ENCODE results near the gene TMEM138. TPM values are rescaled to one million over a fixed set of nuclear protein-coding genes. Genes with fewer than 3 reads are reported as not detected.

TMEM138 gene
- total RNA-seq, 1 experiment from 2014 or later: 38.8 TPM

DNA sequence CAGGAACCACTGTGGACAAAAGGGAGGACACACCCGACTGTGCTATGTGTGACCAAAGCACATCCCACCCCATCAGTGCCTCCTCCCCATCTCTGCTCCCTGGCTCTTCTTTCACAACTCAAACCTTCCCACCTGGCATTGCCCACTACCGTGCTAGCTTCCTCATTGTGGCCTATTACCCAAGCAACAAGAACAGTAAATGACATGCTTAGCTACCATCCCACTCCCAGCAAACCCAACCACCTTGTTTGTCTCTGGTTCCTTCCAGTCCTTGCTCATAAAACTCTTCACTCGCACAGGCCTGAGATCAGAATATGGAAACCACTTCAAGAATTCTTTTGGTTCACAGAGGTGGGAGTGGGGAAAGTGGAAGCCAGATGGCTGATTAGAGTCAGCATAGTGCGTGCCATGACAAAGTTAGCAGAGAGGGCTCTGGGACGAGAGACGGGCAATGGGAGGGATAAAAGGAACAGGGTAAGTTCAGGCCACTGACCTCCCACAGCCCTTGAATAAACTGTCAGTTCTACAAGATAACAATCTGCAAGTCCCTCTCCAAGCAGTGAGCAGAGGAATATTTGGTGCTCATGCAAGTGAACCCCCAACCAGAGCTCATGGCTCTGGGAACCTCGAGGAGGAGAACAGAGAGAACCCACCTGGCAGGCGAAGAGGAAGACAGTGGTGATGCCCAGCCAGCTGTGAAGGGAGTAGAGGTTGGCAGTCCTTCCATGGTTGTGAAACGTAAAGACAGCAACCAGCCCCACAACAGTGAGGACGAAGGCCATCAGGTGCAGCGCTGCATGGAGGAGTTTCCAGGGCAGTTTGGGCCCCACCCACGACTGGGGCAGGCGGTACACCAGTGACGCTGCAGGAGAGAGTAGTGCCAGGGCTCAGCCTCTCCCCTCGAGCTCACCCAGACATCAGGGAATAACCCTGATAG lies 8.8 kb upstream of the TMEM138 start (continued):
- TF ChIP-seq, protein P1, sequence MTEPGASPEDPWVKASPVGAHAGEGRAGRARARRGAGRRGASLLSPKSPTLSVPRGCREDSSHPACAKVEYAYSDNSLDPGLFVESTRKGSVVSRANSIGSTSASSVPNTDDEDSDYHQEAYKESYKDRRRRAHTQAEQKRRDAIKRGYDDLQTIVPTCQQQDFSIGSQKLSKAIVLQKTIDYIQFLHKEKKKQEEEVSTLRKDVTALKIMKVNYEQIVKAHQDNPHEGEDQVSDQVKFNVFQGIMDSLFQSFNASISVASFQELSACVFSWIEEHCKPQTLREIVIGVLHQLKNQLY (CRISPR knock-in tag; IDR thresholded peaks at IDR 0.05): no peak
- TF ChIP-seq KAT7 (CRISPR knock-in tag; IDR thresholded peaks at IDR 0.05; ENCODE audit: borderline replicate concordance) (no peak), GTF2I (CRISPR knock-in tag; conservative IDR thresholded peaks at IDR 0.05) (no peak), ATF1 (CRISPR knock-in tag; IDR thresholded peaks at IDR 0.05) (no peak)
- TF ChIP-seq, protein P2, sequence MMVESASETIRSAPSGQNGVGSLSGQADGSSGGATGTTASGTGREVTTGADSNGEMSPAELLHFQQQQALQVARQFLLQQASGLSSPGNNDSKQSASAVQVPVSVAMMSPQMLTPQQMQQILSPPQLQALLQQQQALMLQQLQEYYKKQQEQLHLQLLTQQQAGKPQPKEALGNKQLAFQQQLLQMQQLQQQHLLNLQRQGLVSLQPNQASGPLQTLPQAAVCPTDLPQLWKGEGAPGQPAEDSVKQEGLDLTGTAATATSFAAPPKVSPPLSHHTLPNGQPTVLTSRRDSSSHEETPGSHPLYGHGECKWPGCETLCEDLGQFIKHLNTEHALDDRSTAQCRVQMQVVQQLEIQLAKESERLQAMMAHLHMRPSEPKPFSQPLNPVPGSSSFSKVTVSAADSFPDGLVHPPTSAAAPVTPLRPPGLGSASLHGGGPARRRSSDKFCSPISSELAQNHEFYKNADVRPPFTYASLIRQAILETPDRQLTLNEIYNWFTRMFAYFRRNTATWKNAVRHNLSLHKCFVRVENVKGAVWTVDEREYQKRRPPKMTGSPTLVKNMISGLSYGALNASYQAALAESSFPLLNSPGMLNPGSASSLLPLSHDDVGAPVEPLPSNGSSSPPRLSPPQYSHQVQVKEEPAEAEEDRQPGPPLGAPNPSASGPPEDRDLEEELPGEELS (CRISPR knock-in tag; IDR thresholded peaks at IDR 0.05): no peak
- TF ChIP-seq, protein P3, sequence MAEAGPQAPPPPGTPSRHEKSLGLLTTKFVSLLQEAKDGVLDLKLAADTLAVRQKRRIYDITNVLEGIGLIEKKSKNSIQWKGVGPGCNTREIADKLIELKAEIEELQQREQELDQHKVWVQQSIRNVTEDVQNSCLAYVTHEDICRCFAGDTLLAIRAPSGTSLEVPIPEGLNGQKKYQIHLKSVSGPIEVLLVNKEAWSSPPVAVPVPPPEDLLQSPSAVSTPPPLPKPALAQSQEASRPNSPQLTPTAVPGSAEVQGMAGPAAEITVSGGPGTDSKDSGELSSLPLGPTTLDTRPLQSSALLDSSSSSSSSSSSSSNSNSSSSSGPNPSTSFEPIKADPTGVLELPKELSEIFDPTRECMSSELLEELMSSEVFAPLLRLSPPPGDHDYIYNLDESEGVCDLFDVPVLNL (CRISPR knock-in tag; IDR thresholded peaks at IDR 0.05; ENCODE audit: borderline replicate concordance, low read depth): no peak
- TF ChIP-seq, protein P4, sequence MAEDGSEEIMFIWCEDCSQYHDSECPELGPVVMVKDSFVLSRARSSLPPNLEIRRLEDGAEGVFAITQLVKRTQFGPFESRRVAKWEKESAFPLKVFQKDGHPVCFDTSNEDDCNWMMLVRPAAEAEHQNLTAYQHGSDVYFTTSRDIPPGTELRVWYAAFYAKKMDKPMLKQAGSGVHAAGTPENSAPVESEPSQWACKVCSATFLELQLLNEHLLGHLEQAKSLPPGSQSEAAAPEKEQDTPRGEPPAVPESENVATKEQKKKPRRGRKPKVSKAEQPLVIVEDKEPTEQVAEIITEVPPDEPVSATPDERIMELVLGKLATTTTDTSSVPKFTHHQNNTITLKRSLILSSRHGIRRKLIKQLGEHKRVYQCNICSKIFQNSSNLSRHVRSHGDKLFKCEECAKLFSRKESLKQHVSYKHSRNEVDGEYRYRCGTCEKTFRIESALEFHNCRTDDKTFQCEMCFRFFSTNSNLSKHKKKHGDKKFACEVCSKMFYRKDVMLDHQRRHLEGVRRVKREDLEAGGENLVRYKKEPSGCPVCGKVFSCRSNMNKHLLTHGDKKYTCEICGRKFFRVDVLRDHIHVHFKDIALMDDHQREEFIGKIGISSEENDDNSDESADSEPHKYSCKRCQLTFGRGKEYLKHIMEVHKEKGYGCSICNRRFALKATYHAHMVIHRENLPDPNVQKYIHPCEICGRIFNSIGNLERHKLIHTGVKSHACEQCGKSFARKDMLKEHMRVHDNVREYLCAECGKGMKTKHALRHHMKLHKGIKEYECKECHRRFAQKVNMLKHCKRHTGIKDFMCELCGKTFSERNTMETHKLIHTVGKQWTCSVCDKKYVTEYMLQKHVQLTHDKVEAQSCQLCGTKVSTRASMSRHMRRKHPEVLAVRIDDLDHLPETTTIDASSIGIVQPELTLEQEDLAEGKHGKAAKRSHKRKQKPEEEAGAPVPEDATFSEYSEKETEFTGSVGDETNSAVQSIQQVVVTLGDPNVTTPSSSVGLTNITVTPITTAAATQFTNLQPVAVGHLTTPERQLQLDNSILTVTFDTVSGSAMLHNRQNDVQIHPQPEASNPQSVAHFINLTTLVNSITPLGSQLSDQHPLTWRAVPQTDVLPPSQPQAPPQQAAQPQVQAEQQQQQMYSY (CRISPR knock-in tag; IDR thresholded peaks at IDR 0.05): no peak
- TF ChIP-seq, protein P5, sequence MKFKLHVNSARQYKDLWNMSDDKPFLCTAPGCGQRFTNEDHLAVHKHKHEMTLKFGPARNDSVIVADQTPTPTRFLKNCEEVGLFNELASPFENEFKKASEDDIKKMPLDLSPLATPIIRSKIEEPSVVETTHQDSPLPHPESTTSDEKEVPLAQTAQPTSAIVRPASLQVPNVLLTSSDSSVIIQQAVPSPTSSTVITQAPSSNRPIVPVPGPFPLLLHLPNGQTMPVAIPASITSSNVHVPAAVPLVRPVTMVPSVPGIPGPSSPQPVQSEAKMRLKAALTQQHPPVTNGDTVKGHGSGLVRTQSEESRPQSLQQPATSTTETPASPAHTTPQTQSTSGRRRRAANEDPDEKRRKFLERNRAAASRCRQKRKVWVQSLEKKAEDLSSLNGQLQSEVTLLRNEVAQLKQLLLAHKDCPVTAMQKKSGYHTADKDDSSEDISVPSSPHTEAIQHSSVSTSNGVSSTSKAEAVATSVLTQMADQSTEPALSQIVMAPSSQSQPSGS (CRISPR knock-in tag; IDR thresholded peaks at IDR 0.05; ENCODE audit: borderline replicate concordance, low read depth): no peak

DNA sequence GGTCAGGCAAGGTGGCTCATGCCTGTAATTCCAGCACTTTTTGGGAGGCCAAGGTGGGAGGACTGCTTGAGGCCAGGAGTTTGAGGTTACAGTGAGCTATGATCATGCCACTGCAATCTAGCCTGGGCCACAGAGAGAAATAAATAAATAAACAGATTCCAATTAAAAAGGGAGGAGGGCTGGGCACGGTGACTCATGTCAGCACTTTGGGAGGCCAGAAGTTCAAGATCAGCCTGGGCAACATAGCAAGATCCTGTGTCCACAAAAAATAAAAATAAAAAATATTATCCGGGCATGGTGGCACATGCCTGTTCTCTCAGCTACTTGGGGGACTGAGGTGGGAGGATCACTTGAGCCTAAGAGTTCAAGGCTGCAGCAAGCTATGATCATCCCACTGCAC lies 8.0 kb upstream of the TMEM138 start:
- ChIA-PET POLR2A (interaction anchor here (0.6 kb wide), 1 partner anchor 42 kb away, joined by 3 read pairs; no protein-coding TSS in a partner anchor), CTCF (interaction anchor here (1.8 to 3.7 kb wide), 2 partner anchors 18 to 31 kb away, joined by 8 to 19 read pairs; no protein-coding TSS in a partner anchor)
- TF ChIP-seq ZBTB21 (CRISPR knock-in tag; IDR thresholded peaks at IDR 0.05; ENCODE audit: borderline replicate concordance) (no peak), SOX15 (CRISPR knock-in tag; IDR thresholded peaks at IDR 0.05) (no peak), SP1 (CRISPR knock-in tag; conservative IDR thresholded peaks at IDR 0.05) (no peak), SMAD3 (CRISPR knock-in tag; IDR thresholded peaks at IDR 0.05; ENCODE audit: borderline replicate concordance) (no peak), TCF7 (CRISPR knock-in tag; IDR thresholded peaks at IDR 0.05; ENCODE audit: low read depth) (no peak), GTF2I (CRISPR knock-in tag; conservative IDR thresholded peaks at IDR 0.05) (no peak), CREB1 (CRISPR knock-in tag; IDR thresholded peaks at IDR 0.05) (no peak), NR2C2 (CRISPR knock-in tag; IDR thresholded peaks at IDR 0.05) (no peak), MXD4 (CRISPR knock-in tag; IDR thresholded peaks at IDR 0.05; ENCODE audit: borderline replicate concordance) (no peak)
- TF ChIP-seq, protein P6, sequence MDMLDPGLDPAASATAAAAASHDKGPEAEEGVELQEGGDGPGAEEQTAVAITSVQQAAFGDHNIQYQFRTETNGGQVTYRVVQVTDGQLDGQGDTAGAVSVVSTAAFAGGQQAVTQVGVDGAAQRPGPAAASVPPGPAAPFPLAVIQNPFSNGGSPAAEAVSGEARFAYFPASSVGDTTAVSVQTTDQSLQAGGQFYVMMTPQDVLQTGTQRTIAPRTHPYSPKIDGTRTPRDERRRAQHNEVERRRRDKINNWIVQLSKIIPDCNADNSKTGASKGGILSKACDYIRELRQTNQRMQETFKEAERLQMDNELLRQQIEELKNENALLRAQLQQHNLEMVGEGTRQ (CRISPR knock-in tag; IDR thresholded peaks at IDR 0.05): no peak
- TF ChIP-seq, protein P7, sequence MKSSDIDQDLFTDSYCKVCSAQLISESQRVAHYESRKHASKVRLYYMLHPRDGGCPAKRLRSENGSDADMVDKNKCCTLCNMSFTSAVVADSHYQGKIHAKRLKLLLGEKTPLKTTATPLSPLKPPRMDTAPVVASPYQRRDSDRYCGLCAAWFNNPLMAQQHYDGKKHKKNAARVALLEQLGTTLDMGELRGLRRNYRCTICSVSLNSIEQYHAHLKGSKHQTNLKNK (CRISPR knock-in tag; IDR thresholded peaks at IDR 0.05): no peak
- TF ChIP-seq, protein P8, sequence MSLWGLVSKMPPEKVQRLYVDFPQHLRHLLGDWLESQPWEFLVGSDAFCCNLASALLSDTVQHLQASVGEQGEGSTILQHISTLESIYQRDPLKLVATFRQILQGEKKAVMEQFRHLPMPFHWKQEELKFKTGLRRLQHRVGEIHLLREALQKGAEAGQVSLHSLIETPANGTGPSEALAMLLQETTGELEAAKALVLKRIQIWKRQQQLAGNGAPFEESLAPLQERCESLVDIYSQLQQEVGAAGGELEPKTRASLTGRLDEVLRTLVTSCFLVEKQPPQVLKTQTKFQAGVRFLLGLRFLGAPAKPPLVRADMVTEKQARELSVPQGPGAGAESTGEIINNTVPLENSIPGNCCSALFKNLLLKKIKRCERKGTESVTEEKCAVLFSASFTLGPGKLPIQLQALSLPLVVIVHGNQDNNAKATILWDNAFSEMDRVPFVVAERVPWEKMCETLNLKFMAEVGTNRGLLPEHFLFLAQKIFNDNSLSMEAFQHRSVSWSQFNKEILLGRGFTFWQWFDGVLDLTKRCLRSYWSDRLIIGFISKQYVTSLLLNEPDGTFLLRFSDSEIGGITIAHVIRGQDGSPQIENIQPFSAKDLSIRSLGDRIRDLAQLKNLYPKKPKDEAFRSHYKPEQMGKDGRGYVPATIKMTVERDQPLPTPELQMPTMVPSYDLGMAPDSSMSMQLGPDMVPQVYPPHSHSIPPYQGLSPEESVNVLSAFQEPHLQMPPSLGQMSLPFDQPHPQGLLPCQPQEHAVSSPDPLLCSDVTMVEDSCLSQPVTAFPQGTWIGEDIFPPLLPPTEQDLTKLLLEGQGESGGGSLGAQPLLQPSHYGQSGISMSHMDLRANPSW (CRISPR knock-in tag; conservative IDR thresholded peaks at IDR 0.05; ENCODE audit: low read depth): no peak
- TF ChIP-seq, protein P3 (CRISPR knock-in tag; IDR thresholded peaks at IDR 0.05; ENCODE audit: borderline replicate concordance, low read depth): no peak

More for the DNA sequence above, 8.0 kb upstream of the TMEM138 start:
- H3K36me3 Mint-ChIP-seq: peaks cover 15% of the 10 kb centered on the region
- DNase-seq (ENCODE audit: low spot score) (no peak), ATAC-seq (no peak)
- H3K27ac Mint-ChIP-seq: no peak overlapping the region
- no peaks in the 10 kb centered on the region for H3K27me3 Mint-ChIP-seq (ENCODE audit: low read depth)
- H3K4me1 Mint-ChIP-seq: no peaks in the 10 kb centered on the region
- no peak overlapping the region for H3K4me3 Mint-ChIP-seq
- H3K9me3 Mint-ChIP-seq: no peaks in the 10 kb centered on the region
